ENCODE measurements around the gene CCSER1.
"Not testable (repeated sequence)": the region's sequence is repeated elsewhere in the genome, so short reads cannot be mapped to it uniquely, and the experiment has no call there.

The CCSER1 gene

GRCh38 chr4:91284480-91284879 lies 1157.3 kb downstream of the CCSER1 start:
- DNase-seq (ENCODE audit: low spot score): no peak

DNA sequence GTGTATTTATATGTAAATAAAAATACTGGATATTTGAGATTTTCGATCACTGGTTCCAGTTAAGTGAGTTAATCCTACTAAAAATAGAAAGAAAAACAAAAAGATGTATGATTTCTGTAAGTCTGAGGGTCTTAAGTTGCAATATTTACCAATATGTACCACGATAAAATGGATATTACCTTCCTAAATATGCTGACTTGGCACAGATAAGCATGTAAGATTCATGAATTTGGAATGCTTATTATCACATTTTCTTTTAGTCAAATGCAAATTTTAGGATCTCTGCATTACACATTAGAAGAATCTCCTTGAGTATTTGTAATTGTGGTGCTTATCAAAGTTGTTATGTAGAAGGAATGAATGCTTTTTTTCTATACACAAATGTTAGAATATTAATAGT lies 1158.3 kb downstream of the CCSER1 start:
- DNase-seq (ENCODE audit: low spot score): no peak

DNA sequence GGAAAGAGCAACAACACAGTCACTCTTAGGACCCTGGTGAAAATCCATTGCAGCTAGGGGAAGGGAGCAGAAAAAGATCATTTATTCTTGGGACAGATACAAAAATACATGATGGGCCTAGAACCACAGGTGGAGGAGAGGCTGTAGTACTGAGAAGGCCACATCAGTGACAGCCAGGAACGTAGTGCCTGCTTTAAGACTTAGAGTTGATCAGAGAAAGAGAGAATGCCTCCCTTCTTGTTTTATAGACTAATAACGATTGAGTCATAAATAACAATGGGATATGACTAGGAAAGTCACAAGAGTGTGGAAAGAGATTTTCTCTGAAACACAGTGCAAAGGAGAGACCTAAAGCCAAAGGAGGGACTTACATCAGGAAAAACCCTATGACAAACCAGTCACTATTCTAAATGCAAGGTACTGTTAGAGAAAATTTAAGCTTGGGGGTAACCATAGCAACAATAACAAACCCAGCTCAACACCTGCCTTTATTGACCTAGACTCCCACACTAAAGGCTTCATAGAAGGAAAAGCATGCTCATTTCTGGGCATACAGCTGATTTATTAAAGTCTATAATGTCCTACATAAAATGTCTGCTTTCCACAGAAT lies 1161.6 kb downstream of the CCSER1 start:
- DNase-seq (ENCODE audit: low spot score): no peak

GRCh38 chr4:91298156-91298700 lies 1171.0 kb downstream of the CCSER1 start:
- no peak for DNase-seq (ENCODE audit: low spot score)

DNA sequence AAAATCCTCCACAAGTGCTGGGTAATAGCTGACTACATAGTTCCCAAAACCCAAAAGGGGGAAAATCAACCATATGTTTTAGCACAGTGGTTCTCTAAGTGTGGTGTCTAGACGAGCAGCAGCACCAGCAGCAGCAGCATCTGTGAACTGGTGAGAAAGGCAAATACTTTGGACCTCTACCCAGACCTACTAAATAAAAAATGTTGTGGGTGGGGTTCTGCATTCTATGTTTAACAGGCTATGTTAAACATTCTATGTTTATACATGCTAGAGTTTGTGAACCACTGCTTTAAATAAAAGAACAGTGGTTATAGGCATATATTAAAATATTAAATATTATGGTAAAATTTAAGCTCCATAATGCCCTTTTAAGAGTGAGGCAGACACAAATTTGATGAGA lies 1171.6 kb downstream of the CCSER1 start:
- no peak for DNase-seq (ENCODE audit: low spot score)

GRCh38 chr4:91302120-91302519 lies 1174.9 kb downstream of the CCSER1 start:
- no peak for DNase-seq (ENCODE audit: low spot score)

- no peak for DNase-seq (ENCODE audit: low spot score)
Observed at GRCh38 chr4:91304292-91304691, 1177.1 kb downstream of the CCSER1 start.

DNA sequence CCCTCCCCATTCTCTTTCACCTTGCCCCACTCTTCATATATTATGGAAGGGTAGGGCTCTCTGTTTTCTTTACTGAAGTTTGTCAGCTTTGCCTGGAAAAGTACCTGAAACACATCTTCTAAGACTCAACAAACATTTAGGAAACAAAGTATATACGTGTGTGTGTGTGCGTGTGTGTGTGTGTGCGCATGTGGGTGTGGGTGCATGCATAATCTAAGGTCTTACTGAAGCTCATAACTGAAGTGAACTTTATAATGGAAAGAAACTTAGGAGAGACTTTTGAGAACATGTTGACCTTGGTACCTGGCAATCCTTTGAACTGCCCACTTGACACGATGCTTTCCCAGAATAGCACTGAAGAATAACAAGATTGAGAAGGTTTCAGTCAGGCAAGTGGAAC lies 1190.2 kb downstream of the CCSER1 start:
- DNase-seq (ENCODE audit: low spot score): no peak

DNA sequence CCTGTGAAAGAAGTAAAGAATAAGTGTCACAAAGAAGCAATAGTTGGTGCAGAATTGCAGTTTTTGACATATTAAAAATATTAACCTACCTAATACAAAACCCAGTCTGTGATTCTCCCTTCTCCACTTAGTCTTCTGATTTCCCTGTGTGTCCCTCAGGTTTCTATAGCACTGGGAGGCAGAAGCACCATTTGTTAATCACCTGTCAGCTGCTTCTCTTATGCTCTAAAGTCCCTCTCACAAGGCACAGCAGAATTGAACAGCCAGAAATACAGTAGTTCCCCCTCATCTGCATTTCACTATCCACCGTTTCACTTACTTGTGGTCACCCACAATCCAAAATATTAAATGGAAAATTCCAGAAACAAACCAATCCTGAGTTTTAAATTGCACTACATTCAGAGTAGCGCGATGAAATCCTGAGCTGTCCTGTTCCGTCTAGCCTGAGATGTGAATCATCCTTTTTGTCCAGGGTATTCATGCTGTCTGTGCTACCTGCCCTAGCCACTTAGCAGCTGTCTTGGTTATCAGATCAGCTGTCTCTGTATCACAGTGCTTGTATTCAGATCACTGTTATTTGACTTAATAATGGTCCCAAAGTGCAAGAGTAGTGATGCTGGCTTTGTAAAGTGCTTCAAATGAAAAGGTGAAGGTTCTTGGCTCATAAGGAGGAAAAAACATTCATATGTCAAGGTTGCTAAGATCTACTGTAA lies 1192.5 kb downstream of the CCSER1 start:
- DNase-seq (ENCODE audit: low spot score): no peak

GRCh38 chr4:91322961-91323360 lies 1195.8 kb downstream of the CCSER1 start:
- DNase-seq (ENCODE audit: low spot score): no peak

DNA sequence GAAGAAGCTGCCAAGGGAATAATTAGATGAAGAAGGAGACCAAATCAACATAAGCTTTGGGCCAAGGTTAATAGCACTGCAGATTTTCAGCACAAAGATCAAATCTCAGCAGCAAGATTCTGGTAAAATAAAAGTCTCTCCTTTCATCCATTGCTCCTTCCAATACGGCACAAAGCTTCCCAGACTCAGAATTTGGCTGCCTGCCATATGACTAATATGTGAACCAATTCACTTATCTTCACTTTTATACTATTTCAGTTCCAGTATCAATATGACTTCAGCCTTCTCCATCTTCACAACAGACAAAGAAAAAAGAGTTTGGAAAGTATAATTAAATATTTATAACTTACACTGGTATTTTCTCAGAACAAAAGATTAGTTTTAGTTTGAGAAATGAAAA lies 1198.3 kb downstream of the CCSER1 start:
- DNase-seq (ENCODE audit: low spot score): peak; percentile 7

- not testable (repeated sequence) for DNase-seq (ENCODE audit: low spot score)
Observed at GRCh38 chr4:91326167-91326566, 1199.0 kb downstream of the CCSER1 start.

DNA sequence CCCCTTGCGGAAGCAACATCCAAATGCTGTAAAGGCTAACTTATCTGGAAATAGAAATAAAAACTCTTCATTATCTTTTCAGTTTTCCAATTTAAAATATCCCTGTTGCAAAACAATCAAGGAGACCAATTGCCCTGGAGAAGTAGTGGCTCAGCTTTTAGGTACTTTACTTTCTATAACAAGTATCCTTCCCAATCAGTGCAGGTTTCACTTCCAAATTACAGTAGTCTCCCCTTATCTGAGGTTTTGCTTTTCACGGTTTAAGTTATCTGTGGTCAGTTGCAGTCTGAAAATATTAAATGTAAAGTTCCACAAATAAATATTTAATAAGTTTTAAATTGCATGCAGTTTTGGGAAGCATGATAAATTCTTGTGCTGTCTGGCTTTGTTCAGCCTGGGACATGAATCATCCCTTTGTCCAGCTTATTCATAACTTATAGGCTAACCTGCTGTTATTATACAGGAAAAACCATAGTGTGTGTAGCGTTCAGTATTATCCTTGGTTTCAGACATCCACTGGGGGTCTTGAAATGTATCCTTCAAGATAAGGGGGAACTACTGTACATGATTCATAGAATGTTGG lies 1203.5 kb downstream of the CCSER1 start:
- no peak for DNase-seq (ENCODE audit: low spot score)

- no peak for DNase-seq (ENCODE audit: low spot score)
Observed at GRCh38 chr4:91340822-91341221, 1213.6 kb downstream of the CCSER1 start.

GRCh38 chr4:91345632-91346031 lies 1218.4 kb downstream of the CCSER1 start:
- no peak for DNase-seq (ENCODE audit: low spot score)

DNA sequence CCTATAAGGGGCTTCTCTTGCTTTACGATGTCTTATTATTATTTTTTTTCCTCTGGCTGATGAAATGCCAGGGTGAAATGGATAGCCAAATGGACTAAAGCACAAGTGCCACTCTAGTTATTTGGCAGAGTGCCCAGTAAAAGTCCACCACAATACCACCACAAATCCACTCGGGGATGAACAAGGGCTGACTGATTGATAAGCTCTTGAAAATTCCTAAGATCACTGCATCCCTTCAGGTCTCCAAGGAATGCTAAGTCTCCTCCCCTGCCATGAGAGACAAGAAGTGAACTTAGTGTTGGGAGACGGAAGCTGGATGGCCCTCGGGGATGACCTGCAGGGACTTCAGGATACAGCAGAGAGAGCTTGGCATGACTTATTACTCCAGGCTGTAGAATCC lies 1229.3 kb downstream of the CCSER1 start:
- not testable (repeated sequence) for DNase-seq (ENCODE audit: low spot score)

- DNase-seq (ENCODE audit: low spot score): not testable (repeated sequence)
Observed at GRCh38 chr4:91358016-91358415, 1230.8 kb downstream of the CCSER1 start.

- not testable (repeated sequence) for DNase-seq (ENCODE audit: low spot score)
Observed at GRCh38 chr4:91358621-91359020, 1231.4 kb downstream of the CCSER1 start.

- no peak for DNase-seq (ENCODE audit: low spot score)
Observed at GRCh38 chr4:91359041-91360031, 1232.1 kb downstream of the CCSER1 start.

- DNase-seq (ENCODE audit: low spot score): no peak
Observed at GRCh38 chr4:91362125-91362524, 1234.9 kb downstream of the CCSER1 start.

DNA sequence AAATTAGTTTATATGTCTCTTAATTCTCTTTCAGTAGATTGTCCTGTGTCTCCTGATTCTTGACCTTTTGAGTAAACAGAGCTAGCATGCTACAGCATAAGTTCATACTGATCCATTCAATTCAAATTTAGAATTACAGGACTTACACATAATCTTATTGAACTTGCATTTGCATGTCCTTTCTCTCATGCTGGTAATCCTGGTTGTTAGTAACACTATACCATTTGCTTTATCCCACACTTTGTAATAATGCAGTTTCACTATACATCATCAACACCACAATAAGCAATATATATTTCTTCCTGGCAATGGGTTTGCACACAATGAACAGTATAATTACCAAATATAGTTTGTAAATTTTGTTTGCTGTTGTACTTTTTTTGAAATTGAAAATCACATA lies 1239.4 kb downstream of the CCSER1 start:
- no peak for DNase-seq (ENCODE audit: low spot score)

GRCh38 chr4:91369116-91369515 lies 1241.9 kb downstream of the CCSER1 start:
- DNase-seq (ENCODE audit: low spot score): no peak
